NCI-H1048 (cell line): ENCODE data around the gene WNT7A.

Source experiments
- DNase-seq: peaks from one replicate; lab custom pipeline; 2025; lab: John Stamatoyannopoulos, UW

WNT7A gene

DNA sequence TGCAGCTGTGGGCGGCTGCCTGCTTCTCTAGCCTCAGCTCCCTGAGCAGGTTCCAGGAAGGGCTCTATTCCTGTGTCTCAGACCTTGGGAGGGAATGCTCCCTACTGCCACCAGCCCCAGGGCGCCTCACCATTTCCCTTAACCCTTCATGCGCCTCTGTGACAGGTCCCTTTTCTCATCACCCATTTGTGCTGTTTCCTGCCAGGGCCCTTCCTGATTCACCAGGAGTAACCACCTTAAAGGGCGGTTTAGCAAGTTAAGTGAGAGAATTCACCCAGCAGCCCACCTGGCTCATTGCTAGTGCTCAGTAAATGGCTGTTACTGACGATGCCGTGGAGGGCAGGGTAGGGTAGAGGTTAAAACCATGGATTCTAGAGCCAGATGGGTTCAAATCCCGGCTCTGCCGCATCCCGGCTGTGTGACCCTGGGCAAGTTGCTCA, 87.8 kb downstream of the WNT7A start:
- DNase-seq = no peak

DNA sequence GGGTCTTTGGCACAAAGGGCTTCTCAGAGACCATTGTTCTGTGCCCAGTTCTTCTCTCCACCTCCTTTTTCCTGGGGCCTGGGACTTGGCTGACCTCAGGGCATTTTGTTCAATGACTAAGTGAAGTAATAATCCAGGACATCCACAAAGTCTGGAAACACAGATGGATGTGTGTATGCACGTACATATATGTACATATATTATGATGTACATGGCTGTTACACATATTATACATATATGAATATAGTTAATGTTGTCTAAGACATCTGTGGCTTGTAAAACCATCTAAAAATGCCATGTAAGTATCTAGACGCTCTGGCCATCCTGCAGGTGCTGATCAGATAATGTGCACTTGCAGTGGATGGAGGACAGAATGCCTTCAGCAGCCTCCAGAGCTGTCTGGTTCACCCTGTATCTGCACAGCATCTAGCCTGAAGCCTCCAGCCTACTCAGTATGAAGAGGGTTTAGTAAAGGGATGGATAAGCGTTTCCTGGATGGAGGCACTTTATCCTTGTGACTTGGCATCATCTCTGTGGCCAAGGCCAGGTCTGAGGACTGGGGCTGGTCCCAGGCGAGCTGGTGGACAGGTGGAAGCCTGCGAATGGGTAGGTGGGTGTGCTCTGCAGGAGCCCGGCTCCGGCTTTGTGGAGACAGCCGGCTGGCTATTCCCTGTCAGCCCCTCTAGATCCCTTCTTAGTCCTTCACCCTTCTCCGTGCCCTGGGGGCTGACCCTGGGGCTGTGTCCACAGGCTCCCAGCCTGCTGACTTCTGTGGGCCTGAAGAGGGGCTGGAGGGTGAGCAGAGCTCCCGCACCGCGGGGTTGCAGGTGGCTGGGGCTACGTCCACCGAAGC, 88.4 kb downstream of the WNT7A start:
- no peak for DNase-seq

DNA sequence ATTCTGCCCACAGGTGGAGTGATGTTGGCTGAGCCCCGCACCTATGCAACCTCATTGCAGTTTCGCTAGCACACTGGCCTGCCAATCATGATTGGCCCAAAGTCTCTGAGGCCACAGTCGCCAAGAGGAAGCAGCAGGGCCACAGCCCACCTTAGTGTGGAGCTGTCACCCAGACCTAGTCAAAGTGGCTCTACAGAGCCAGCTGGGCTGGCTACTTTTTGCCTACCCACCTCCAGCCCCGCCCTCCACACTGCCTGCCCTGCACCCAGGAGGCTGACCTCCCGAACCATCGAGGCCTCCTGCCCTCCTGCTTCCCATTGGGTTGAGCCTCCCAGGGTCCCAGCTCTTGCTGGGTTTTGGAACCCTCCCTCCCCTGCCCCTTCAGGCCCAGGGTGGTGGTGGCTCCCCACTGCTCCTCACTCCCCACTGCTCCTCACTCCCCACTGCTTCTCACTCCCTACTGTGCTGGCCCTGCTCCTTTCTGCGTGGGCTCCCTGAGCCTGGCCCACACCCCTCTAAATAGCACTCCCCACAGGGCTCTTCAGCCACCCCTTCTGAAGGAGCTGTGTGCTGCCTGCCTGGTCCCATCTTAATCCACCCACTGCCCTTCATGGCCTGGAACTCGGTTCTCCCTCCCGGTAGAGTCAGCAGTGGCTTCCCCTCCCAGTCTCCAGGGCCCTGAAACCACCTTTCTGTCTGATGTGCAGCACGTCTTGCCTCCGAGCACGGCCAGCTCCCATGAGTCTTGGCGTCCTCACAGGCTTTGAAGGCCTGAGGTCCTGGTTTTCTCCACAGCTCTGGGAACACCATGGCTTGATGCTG, 89.3 kb downstream of the WNT7A start:
- no peak for DNase-seq

DNA sequence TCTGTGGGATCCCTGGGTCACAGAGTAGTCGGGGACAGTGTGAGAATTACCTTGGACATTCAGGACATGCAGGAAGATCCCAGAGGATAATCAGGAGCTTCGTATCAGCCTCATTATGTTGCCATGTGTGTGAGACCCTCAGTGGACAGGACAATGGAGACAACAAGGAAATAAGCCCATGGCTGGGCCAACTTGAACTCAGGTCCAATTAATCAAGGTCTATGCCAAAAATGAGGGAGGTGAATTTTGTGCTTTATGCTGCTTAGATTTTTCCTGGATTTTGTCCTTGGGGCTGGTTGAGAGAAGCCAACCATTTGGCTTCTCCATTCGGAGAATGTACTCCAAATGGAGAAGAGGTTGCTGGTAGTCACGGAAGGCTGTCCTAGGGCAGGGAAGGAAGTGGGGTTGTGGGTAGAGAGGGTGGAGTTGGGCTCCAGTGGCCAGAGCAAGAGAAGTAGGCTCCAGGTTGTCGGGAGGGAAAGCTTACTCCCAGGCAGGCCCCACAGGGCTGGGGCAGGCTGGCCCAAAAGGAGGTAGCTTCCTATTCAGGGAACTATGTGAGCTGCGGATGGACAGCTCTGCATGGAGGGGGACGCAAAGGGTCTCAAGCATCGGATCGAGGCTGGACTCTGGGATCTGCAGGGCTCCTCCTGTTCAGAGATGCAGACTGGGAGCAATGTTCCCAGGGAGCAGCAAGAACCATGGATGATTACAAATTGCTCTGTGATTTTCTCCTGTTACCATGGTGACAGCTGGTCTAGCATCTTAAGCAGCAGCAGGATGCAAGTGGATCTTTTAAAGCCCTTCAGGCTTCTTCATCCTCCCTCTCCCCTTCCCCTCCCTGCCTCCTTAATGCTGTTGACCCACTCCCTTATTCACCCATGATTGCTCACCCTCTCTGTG, 91.1 kb downstream of the WNT7A start:
- no peak for DNase-seq

DNA sequence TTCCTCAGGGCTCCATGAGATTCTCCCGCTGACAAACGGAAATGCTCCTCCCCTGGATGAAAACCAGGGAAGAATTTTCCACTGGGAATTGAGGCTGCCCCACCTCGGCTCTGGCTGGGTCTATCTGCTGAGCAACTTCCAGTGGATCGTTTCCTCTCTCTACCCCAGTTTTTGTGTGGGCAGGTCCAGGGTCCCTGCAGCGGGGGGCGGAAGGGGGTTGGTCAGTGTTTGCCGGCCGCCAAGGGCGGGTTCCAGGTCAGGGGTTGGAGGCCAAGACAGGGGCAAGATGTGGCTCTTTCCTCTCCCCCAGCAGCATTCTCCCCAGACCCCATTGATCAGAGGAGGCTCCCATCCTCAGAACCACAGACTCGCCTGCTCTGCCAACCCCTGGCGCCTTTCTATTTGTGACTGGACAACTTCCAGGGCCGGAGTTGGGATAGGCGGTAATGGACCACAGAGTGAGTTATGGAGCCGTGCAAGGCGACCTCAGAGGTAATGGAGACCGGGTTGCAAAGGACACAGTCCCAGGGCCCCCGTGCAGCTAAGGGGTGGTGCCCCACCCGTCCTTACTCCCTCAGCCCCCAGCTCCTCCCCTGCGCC, 92.2 kb downstream of the WNT7A start:
- DNase-seq = no peak

DNA sequence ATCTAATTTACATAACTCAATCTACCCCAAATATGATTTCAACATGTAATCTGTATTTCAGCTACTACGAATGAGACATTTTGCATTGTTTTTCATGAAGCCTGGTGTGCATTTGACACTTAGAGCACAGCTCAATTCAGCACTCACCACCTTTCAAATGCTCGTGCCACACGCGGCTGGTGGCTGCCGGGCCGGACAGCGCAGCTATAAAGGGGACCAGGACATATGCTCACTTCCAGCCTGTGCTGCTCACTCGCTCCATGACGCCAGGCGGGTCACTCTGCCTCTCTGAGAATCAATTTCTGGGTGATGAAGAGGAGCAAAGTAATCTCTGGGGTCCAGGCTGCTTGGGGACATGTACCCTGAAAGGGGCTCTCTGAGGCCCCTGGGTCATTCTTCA, 93.1 kb downstream of the WNT7A start:
- no peak for DNase-seq

DNA sequence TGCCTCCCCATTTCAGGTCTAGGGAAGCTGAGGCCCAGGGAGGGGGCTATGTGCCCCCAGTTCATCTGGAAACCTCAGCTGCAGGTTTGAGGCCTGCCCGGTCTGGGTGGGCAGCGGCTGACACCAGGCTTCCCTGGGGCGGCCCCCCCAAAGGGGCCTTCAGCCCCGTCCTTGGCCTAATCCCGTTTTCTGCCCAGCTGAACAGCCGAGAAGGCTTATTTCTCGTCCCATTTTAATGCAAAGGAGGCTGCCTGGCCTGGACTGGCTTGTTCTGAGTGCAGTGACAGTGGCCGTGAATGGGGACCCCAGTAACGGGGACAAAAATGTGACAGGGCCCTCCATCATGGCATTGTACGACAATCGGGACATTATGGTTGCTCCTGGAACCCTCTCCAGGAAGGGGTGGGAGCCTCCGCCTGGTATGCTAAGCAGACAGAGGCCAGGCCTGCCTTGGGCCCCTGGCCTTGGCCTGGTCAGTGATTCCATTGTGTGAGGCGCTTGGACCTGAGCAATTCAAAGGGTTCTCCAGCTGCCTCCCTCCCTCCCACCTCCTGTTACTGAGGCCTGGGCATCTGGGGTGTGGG, 93.9 kb downstream of the WNT7A start:
- no peak for DNase-seq

DNA sequence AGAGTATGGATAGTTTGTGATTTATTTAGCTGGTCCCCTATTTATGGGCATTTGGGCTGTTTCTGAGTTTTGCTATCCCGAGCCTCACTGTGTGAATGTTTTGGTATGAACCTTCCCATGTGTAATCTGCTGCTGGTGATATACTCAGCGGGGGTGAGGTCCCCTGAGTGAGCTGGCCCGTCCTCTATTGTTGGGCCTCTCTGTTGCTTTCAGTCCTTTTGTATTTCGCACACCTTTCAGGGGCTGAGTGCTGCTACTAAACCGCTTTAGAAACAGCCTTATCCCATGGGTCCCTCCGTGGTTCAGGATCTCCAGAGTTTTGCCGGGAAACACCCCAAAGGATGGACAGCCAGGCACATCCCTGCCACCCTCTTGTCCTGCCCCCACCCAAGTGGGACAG, 94.5 kb downstream of the WNT7A start:
- no peak for DNase-seq

DNA sequence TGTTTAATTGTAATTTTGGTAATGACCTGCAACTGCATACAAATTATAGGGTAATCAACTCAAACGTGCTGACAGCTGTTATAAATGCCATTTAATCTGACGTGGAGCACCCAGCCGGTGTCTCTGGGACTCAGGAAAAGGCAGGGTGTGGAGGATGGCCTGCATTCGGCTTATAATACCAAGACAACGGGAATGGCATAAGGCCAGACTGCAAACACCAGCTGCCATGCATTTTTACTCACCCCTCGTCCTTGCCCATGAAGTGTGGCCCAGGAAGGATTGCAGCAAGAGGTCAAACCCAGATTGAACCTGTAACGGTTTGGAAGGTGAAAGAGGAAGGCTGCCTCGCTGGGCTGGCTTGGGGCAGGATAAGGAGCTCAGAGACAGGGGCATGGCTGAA, 96.4 kb downstream of the WNT7A start:
- no peak for DNase-seq

DNA sequence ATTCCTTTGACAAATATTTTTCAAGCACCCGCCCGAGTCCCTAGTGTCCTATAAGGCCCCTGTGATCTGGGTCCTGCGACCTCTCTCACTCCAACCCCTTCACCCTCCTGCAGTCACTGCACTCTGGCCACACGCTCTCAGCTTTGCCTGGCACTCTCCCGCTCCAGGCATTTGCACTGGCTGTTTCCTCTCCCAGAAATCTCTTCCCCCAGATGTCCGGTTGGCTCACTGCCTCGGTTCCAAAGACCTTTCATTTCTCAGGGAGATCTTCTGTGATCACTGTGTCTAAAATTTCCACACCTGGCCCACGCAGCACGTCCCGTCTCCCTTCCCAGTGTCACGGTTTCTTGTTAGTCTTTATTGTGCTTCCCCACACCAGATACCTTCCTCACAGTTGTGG, 97.4 kb downstream of the WNT7A start:
- DNase-seq = no peak

DNA sequence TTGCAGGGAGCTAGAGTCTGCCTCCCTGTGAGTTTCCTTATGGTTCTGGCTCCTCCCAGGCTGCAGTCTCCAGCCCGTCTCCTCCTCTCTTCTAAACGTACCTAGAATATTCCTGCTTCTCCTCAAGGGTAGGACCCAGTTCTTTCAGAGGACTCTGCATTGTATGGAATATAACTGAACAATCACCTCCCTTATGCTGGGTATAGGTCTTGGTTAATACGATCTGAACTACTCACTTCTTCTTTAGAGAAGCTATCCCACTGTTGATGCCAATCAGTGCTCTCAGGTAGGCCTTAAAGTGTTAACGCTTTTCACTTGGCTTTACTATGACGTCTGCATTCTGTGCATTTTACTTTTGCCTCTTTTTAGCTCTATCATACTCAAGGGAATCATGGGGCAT, 98.5 kb downstream of the WNT7A start:
- no peak for DNase-seq

DNA sequence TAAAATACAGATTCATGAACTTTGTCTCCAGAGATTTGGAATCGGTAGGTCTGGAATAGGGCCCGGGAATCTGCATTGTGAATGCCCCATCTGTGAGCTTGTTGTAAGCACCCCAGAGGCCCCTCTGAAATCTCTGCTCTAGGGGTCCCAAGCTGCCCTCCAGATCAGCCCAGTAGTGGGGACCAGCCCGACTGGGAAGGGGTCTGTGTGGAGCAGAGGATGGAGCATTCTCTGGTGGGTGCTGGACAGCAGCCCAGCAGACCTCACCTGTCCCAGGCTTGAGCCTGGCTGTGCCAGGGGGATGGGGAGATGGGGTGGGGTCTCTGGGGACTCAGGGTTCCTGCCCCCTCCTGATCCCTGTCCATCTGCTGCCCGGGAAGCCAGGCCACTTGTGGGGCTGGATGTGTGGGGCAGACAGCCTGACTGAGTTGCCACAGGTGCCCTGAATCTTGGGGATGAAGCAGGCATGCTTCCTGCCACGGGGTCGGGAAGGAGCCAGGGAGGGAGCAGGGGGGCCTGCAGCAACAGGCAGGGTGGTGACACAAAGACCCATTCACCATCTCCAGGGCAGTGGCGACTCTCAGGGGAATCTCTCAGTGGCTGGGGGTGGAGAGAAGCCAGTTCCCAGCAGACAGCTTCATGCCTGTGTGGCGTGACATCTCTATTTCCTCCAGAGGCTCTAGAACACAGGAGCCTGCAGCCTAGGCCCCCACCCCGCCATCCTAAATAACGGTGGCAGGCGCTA, 99.3 kb downstream of the WNT7A start:
- no peak for DNase-seq

DNA sequence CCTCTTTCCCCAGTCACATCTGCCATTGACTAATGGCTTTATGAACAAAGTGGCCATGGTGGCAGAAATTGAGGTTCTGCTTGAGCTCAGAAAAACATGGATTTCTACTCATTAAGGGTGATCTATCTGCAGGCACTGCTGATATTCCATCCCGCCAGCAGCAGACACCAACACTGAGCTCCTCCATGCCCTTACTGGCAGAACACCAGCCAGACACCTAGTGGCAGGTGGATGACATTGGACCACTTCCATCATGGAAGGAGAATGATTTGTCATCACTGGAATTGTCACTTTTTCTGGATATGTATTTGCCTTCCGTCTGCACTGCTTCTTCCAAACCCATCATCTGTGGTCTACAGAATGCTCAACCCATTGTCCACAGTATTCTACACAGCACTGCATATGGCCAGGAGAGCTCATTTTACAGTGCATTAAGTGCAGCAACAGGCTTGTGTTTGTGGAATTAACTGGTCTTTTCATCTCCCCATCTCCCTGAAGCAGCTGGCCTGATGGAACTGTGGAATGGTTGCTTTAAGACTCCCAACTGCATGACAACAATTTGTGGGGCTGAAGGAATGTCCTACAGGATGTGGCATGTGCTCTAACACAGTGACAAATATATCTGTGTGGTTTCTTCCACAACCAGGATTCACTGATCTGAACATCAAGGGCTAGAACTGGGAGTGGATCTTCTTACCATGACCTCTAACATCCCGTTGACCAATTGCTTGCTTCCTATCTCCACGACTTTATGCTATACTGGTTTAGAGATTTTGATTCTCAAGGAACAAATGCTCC, 103.4 kb downstream of the WNT7A start:
- DNase-seq = no peak

DNA sequence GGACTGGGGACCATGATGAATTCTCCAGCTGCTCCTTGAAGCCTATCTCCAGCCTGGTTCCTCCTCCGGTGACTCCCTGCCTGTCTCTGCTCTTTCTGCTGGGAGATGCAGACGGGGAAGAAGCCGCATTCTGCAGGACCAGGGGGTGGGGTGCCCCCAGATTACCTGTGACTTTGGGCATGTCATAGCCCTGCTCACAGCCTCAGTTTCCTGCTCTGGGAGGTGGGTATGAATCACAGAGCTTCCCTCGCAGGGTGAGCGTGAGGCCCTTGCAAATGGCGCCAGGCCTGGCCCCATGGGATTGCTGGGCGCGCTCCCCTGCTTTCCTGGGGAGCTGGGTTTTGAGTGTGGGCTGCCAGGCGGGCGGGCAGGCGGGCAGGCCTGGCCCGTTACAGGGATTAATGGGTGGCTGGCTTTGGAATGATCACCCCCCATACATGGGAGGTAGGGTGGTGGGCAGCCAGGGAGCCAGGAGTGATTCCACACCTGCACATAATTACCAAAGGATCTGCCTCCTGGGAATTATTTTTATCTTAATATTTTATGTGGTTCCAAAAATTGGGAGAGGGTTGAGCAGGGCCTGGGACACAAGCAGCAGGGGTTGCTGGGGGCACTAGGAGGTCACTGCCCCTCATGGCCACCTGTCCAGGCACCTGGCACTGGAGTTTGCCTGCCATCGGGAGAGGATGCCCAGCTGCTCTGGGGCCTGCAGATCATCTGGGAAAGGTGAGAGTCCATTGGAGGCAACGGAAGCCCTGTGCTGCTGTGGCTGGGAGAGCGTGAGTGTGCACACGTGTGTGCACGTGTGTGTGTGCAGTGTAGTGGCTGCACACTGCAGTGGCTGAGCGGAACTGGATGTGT, 106.8 kb downstream of the WNT7A start:
- DNase-seq = no peak

DNA sequence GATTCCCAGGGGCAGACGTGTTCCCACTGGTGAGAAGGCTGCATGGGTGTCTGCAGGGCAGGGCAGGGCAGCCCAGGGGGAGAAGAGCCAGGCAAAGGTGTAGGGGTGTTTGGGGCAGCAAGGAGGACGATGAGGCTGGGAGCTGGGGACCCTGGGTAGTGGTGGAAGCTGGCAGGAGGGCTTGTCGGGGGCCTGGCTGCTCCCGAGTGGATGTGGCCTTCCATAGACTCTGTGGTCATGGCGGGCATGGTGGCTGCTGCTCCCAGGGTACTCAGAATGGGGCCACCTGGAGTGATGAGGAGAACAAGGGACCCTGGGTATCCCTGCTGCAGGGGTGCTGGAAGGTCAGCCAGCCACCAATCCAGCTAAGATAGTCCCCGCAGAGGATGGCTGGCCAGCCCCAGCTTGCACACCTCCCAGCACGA, 107.5 kb downstream of the WNT7A start:
- DNase-seq = no peak

DNA sequence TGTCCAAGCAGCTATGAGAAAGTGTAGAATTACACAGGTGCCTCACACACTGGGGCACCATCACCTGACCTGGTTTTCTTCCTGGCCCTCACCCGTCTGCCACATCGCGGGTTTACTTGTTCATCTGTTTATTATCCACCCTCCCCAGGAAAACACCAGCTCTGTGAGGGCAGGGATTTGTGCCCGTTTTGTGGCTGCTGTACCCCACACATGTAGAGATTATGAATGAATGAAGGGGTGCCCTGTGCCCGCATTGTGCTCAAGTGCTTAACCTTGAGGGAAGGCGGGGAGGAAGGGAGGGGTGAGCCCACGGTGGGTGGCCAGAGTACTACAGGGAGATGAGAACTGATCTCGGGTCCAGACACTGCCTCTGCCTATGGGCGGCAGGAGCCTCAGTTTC, 108.4 kb downstream of the WNT7A start:
- no peak for DNase-seq

DNA sequence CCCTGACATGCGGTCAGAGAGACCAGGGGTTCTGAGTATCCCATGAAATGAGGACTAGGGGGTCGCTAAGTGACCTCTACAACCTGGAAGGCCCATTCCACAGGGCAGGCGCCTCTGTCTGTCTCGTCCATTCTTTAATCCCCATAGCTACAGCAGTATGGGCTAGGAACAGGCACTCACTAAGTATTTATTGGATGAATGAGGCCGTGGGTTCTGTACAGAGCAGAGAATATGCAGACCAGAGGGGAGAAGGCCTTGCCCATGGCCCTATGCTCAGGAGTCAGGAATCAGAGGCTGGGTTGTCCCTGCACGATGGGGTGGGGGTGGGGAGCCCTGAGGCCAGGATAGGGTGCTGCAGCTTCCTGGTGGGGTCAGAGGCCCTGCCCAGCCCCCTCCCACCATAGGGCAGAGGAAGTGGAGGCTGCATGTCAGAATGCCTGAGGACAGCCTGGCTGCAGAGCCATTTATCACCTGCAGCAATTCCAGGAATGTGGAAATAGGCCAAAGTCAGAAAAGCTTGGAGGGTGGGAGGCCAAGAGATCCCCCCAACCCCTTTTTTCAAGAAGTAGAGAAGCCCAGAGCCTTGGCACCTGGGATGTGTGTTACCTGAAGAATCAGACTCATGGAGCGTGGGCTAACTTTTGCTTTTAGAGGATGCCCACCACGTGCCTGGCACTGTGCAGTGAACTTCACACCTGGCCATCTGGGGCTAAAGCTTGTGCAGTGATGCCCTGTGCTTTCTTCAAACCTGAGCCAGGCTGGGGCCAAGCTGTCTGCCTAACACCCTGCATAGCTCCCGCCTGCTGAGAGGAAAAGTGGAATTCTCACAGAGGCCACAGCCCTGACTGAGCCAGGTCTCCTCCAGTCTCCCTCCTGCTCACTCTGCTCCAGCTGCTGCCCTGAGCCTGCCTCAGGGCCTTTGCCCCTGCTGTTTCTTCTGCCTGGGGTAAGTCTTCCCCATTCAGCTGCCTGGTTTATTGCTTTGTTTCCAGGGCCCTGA, 109.4 kb downstream of the WNT7A start:
- DNase-seq = no peak

DNA sequence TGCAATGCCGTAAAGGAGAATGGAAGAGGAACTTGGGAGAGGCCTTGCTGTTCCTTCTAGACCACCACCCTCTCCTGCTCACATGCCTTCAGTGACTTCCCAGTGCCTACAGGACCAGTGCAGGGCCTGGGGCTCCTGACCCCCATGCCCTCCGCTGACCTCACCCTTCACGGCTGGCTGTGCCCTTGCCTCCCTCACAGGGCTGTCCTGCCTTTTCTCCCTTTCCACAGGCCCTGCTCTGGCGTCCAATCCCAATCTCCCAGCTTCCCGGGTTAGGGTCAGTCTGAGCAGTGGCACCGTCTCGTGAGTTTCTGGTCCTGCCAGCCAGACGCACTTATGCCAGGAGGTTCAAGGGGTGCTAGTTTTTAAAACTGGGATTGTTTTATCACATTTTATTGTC, 110.4 kb downstream of the WNT7A start:
- no peak for DNase-seq
